GM21381 (cell line): Measurements from ENCODE around the gene DACH1.

ENCODE experiments used
- ATAC-seq: cut with Tn5 transposase; IDR thresholded peaks from one replicate; pipeline ENCODE4 v1.9.1; 2021; ENCODE audit warnings: mild to moderate bottlenecking, moderate library complexity; ENCODE audit not compliant: unreplicated experiment

The DACH1 gene

DNA sequence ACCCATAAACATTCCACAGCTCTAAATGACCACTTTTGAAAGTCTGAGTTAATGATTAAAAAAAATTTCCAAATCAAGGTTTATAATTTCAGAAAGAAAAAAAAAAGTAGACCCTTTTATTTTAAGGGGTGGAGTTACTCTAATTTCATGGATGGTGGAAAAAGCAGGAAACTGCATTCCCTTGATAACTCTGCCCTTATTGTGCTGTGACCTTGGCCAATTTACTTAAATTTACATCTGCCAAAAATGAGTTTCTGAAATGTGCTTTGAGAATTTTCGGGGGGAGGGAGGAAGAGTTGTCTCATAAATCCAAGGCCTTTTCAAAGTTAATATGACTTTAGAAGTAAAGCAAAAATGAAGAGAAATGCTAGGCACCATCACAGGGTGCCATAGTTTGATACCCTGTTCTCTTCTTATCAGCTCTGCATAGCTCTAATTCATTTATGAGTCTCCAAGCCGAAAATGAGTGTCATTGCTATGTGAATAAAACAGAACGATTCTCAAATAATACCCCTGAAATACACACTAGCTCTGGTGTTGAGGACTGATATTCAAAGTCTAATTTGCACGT lies 367.0 kb downstream of the DACH1 start:
- ATAC-seq: no peak

DNA sequence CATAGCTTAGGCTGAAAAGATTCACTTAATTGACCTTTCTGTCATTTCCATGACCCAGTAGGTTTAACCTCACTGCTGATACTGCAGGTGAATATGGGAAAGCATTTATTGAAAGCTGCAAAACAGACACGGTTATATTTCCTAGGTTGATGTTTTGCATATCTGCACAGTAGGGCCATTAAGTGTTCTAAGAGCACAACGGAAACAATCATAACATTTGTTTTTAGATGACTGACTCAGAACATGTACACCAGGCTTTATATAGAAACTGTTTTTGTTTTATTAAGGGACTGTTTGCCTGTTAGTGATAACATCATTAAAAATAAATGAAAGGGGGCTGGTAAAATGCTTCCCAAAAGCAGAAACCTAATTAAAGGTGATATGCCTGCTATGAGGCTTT lies 367.8 kb downstream of the DACH1 start:
- no peak for ATAC-seq

DNA sequence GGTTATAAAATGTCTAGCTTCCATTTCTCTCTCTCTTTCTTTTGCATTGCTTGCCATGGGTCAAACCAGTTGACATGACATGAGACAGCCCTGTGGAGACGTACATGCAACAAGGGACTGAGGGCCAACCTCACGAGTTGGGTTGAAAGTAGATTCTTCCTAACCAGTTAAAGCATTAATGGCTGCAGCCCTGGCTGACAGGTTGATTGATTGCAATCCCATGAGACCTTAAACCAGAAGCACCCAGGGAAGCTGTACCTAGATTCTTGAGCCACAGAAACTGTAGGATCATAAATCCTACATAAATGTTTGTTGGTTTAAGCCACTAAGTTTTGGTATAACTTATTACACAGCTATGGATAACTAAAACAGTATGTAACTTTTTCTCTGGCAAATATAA lies 373.8 kb downstream of the DACH1 start:
- no peak for ATAC-seq

DNA sequence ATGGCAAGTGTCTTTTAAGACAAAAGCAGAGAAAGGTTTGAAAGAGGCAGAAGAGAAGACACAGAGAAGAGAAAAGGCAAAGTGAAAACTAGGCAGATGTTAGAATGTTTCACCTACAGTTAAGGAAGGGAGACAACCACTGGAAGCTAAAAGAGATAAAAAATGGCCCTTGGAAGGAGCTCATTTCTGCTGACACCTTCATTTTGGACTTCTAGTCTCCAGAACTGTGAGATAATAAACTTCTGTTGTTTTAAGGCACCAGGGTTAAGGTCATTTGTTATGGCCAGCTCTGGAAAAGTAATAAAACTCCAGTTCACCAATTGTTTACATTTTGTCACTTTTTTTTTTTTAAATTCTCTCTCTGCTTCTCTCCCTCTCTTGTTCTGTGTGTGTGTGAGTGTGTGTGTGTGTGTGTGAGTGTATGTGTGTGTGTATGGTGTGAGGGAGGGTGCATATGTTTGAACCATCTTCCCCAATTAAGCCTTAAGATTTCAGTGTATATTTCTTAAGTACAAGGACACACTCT lies 374.6 kb downstream of the DACH1 start:
- ATAC-seq: no peak

DNA sequence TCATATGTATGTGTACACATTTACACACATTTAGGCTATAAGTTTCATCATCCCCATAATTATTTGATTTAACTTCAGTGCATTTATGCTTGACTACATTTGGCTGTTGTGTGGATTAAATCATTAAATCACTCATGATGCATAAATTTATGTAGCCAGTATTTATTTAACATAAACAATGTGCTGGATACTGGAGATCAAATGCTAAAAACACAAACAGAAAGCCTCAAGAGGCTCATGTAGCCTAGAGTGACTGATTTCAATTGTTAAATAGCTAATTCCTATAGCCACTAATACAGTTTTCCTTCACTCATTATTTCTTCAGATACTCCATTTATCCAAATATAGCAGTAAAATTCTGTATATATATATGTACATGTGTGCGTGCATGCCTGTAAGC lies 376.0 kb downstream of the DACH1 start:
- ATAC-seq: no peak

DNA sequence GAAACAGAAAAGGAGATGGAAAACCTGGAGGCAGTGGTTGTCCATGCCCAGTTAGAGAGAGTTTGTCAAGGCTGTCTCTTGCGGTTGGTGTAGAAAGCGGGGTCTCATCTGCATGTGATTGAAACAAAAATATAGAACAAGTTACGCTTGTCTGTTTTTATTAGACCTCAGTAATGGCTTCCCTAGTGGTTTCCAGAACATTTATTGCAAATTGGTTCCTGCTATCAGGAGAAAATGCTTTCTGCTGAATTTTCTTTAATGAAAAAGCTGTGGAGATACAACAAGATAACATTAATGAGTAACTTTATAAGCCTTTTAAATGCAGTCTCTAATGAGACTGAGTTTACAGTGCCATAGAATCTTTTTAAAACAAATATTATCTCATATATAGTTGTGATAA lies 378.0 kb downstream of the DACH1 start:
- ATAC-seq: no peak

DNA sequence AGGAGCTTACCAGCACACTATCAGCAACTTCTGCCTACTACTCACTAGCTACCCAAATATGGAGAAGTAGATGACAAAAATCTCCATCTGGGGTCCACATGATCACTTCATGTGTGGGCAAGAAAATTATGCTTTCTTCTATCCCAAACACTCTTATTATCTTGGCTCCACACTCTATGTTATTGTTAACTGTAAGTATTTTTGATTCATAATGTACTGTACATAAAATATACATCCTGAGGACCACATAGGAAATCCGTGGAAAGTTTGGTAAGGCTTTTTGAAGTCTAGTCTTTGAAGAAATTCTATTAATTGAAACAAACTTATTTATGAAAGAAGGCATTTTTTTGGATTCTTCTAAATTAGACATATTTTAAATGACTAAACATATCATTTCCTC lies 378.8 kb downstream of the DACH1 start:
- no peak for ATAC-seq

DNA sequence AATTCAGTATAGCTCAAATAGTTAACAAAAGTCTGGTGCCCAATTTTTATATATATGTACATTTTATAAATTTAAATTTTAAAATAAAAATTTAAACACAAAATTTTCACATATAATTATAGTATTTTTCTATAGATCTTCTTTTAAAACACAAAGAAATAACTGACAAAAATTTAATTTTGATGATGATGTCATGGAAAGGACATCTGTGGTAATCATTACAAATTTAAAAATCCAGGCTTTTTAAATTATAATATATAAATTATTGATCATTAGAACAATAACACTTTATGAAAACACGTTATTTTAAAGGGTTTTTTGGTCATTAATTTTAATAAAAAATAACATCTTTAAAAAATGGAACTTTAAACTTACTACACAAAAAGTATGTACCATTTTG lies 381.1 kb downstream of the DACH1 start:
- no peak for ATAC-seq

DNA sequence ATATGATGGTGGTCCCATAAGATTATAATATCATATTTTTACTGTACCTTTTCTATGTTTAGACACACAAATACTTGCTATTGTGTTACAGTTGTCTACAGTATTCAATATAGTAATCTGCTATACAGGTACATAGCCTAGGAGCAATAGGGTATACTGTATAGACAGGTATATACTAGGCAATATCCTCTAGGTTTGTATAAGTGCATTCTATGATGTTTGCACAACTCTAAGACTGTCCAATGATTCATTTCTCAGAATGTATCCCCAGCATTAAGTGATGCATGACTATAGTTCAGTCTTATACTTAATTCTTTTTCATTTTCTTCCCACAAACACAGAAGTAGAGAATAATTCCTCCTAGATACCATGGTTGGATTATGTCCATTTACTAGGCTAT lies 383.3 kb downstream of the DACH1 start:
- ATAC-seq: no peak

DNA sequence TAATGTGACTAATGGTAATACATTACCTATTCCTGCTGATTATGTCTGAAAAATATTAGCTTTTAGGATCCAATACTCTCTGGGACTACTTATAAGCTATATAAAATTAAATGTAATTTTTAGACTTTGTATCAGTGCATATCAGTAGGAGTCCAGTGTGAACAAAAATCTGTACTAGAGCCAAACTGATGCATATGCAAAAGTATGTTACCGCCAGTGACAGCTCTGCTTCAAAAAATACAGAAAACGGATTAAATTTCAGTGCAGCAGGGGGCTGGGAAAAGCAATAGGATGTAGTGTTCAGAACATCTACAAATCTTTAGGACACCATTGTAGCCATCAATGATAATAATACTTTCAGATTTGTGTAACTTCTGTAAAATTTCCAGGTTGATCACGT lies 385.5 kb downstream of the DACH1 start:
- ATAC-seq: no peak

DNA sequence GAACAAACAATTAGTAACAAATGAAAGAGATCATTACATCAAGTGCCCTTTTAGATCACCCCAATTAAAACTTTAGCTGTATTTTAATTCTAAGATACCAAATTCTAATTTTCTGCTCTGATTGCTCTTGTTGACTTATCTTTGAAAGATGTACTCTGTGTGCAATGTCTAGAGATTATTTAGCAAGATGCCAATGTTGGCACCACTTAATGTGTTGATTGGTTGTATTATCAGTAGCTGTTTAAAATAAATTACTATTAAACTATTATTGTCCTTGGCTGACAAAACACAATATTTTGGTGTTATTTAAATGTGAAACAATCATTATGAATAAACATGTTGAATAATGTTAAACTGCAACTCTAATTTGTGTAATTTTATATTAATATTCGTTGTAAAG lies 386.0 kb downstream of the DACH1 start:
- ATAC-seq: no peak

DNA sequence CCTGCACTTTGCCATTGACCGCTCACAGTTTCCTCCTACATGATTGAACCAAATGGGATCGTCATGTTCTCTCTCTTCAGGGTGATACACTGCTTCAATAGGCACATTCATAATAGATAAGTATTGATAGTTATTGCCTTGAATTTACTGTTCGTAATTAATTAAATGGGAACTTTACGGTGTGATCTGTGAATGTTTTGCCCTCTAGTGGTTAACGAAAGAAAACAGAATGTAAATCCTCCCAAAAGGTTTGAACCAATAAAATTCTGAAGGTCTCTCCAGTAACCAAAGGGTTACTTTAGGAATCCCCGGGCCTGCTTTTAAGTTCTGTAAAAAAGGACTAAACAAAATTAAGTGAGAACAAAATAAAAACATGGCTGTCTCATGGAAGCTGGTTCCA lies 389.3 kb downstream of the DACH1 start:
- ATAC-seq: no peak

DNA sequence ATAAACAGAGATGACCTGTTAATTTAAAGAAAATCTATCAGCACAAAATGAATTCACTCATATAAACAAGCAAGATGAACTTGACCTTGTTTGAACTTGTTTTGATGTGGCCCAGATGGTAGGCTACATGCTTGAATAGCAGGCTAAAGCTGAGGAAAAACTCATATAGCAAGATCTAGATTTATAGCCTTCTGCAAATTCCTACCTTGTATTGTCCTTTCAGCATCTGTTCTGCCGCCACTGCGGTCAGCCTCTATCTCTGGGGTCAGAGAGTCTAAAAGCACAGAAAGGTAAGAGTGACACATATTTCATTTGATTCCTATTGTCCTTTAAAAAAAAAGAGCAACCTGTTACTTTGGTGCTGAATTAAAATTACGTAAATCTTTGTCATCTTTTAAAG lies 392.1 kb downstream of the DACH1 start:
- no peak for ATAC-seq

DNA sequence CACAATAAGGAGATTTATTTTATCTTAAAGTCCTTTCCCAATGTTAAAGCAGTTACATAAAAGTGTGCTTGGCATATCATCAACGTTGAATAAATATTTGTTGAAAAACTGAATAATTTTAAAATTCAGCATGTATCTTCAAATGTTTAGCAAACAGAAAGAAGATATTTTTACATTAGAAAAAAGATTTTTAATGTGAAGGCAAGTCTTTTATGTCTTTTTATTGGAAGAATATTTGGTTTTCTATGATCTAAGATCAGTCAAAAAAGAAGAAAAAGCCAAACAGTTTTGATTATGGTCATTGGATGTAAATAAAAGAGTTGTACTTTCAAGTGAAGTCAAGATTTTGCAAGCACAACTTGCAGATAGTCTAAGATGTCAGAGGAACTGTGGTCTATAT lies 397.4 kb downstream of the DACH1 start:
- ATAC-seq: no peak

DNA sequence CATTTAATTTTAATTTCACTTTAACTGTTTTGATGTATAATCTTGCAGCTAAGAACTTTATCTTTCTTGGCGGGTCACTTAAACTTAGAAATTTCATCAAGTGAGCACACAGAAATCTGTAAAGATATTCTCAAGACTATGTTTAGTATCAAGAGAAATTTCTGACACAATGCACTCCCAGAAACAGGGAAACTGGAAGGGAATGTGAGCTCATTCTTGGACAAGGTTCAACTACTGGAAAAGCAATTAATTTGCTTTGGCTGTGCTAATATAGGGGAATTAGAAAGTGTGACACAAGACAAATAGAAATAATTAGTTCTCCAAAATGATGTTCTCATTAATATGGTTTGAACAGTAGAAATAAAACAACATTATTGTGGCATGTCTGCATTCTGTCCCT lies 402.3 kb downstream of the DACH1 start:
- no peak for ATAC-seq

DNA sequence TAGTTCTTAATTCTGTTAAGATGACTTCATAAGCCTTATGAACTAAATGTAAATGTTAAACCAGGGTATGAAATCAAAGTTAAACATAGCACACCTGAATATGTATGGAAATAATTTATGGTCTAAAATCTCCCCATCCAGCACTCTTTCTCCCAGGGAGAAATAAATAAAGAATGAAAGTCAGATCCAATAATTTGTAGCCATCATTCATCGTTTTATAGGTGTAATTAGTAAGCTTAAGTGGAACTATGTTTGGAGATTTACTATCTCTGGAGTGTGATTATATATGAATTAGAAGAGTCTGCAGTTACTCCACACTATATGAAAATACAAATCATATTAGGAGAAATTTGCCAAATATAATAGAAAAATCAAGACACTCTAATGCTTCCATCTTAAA lies 405.1 kb downstream of the DACH1 start:
- ATAC-seq: no peak

DNA sequence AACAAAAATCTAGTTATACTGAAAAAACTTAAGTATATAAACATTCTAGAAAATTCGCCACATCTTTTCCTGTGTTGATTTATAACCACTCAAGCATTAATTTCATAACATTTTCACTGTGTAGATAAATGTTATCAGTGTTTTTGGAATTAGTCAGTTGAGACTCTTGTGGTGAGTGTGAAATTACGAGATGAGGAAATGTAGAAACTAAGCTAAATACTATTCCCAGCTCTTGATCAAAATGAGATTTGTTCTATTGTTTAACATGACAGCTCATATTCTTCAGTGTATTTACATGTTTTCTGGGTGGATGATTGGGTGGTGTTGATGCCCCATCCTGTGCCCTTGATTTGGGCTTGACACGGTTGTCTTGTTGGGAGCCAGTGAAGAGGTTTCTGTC lies 406.8 kb downstream of the DACH1 start:
- ATAC-seq: no peak

DNA sequence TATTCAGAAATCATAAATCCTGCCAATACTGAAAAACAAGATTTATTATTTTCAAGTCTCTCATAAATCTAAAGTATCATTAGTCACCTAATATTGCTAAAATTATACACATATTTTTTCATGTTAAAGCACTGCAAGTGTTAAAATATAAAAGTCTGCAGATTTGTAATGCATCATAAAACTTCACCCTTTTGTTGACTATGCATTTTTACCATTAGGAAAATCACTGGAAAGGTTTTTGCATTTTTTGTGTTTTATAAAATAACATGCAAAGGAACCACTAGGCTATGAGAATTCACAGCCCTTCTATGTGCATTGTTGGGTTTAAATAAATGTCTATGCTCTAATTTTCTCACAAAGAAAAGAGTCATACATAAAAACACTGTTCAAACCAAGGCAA lies 407.3 kb downstream of the DACH1 start:
- no peak for ATAC-seq

DNA sequence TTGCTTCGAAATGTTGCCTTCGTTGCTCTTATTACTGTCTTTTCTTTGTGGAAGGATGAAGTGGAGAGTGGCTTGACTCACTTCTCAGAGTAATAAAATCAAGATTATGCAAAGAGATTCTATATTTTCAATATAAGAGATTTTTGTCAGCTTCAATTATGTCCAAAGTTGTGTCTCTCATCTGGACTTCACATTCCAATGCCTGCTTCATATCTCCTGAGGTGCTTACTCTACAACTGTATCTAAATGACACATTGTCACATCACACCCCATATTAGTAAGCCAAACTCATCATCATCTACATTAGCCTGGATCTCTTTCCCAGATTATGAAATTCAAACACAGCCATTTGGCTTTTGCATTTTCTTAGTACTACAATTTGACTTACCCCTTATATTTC lies 409.4 kb downstream of the DACH1 start:
- no peak for ATAC-seq

DNA sequence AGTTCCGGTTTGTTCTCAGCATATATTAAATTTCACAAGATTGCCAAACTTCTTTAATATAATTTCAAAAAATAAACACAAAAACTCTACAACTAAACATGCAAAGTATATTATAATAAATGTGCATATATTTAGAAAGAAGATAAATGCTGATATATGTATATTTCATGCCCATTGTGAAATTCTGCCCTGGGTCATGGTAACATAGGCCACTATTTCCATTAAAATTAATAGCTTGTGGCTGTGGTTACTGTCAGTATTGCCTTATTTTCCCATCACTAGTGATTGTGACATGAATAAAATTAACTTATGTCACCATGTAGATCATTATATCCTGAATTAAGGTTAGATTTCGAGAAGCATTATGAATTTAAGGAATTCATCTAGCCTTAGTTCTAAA lies 410.9 kb downstream of the DACH1 start:
- ATAC-seq: no peak

DNA sequence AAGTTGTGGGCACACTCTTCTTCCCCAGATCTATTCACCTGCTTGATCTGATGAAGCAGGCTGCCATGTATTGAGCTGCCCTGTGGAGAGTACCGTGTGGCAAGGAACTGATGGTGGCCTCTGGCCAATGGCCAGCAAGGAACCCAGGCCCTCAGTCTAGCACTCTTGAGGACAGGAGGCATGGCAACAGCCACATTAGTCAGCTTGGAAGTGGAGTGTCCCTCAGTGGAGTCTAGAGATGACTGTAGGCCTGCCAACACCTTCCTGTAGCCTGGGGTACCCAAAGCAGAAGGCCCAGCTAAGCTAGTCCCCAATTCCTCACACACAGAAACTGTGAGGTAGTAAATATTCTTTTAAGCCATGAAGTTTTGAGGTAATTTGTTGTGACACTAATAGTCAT lies 412.5 kb downstream of the DACH1 start:
- ATAC-seq: no peak

DNA sequence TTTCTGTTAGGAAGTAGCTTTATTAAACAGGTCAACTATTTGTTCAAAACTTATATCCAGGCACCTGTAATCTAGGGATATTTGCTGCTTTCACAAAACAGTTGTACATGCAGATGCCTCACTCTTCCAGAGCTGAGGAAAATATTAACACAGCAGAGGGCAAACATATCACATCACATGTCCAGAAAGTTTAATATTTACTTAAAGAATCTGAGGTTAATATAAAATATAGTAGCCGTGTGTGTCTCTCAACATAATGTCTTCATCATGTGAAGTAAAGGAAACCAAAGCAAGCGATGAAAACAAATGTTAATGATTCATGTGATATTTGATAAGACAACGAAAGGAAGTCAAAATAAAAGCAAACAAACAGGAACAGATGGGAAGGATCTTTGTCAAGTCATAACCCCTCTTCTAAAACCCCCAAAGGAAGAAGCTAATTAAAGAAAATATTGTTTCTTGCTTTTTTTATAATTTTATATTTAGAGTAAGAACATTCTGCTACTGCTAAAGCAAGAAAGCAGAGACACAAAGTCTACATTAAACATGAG lies 418.8 kb downstream of the DACH1 start:
- ATAC-seq: no peak

DNA sequence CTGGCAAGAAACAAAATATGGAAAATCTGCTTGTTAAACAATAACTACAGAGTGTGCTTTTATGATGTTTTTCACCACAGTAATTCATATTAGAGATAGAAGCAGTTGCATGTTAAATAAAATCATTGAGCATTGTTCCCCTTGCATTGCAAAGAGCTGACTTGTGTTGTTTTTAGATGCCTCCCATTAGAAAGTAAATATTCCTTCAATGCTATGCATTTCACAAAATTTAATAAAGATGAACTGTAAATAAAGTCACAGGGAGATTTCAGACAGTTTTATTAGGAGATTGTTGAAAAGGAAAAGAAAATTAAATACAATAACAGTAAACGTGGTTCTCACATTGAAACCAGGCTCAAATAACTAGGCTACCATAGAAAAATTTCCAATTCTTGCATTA lies 429.3 kb downstream of the DACH1 start:
- no peak for ATAC-seq
